Stimulated activated CD8-positive, alpha-beta memory T cell treated with anti-CD3 and anti-CD28 coated beads, Interleukin-15, amount 100 ng/mL, for 24 hours (primary cell): ENCODE data around the gene LHX3.
"Not testable (repeated sequence)": the region's sequence is repeated elsewhere in the genome, so short reads cannot be mapped to it uniquely, and the experiment has no call there.

ENCODE experiments used
- DNase-seq: peaks from one replicate; pipeline ENCODE4 v3.0.0-alpha.2; 2020; ENCODE audit warnings: low read depth

Gene LHX3

GRCh38 chr9:136241542-136241941, 36.6 kb upstream of the LHX3 start:
- DNase-seq, result no peak

GRCh38 chr9:136240941-136241340, 36.0 kb upstream of the LHX3 start:
- no peak for DNase-seq

- no peak for DNase-seq
Observed at GRCh38 chr9:136239983-136240330, 35.0 kb upstream of the LHX3 start.

- no peak for DNase-seq
Observed at GRCh38 chr9:136239135-136239982, 34.4 kb upstream of the LHX3 start.

- no peak for DNase-seq
Observed at GRCh38 chr9:136238342-136238732, 33.4 kb upstream of the LHX3 start.

- no peak for DNase-seq
Observed at GRCh38 chr9:136237486-136238341, 32.8 kb upstream of the LHX3 start.

- not testable (repeated sequence) for DNase-seq
Observed at GRCh38 chr9:136236471-136237410, 31.8 kb upstream of the LHX3 start.

GRCh38 chr9:136235709-136236455, 31.0 kb upstream of the LHX3 start:
- no peak for DNase-seq

- no peak for DNase-seq
Observed at GRCh38 chr9:136235171-136235570, 30.2 kb upstream of the LHX3 start.

- DNase-seq, result no peak
Observed at GRCh38 chr9:136234597-136234996, 29.7 kb upstream of the LHX3 start.

GRCh38 chr9:136233868-136234267, 28.9 kb upstream of the LHX3 start:
- DNase-seq, result no peak

GRCh38 chr9:136233411-136233810, 28.5 kb upstream of the LHX3 start:
- DNase-seq, result no peak

GRCh38 chr9:136232969-136233368, 28.0 kb upstream of the LHX3 start:
- no peak for DNase-seq

GRCh38 chr9:136231478-136232297, 26.8 kb upstream of the LHX3 start:
- no peak for DNase-seq

- DNase-seq, result no peak
Observed at GRCh38 chr9:136230773-136231172, 25.8 kb upstream of the LHX3 start.

- no peak for DNase-seq
Observed at GRCh38 chr9:136230365-136230764, 25.4 kb upstream of the LHX3 start.

- DNase-seq, result no peak
Observed at GRCh38 chr9:136229096-136230065, 24.5 kb upstream of the LHX3 start.

- no peak for DNase-seq
Observed at GRCh38 chr9:136228107-136228875, 23.4 kb upstream of the LHX3 start.
